Adrenal gland (tissue), 12 donors: ENCODE measurements around the gene ATP6V1C2. TPM values are rescaled to one million over a fixed set of nuclear protein-coding genes. Genes with fewer than 3 reads are reported as not detected.

Experiments used
- DNase-seq, 7 donors: peaks; one replicate each; pipeline ENCODE4 v3.0.0-alpha.2; 2019 to 2020
- H3K27ac ChIP-seq, 5 donors: fragments of 200-600 bp; sonication (generic) in 4 of 5; 1 replicate in 3 of 5; 2 replicates in 2 of 5; pipeline versions ENCODE4 v1.5.1 to v1.8.0; 2016 to 2020; ENCODE audit warnings: mild to moderate bottlenecking in 1 of 5
- H3K27me3 ChIP-seq: fragments of 200-600 bp; 2 replicates; pipeline ENCODE4 v1.8.0; 2021
- H3K36me3 ChIP-seq, 2 donors: fragments of 200-600 bp; replicated peaks in 1 of 2; 1 replicate in 1 of 2; 2 replicates in 1 of 2; pipeline versions ENCODE4 v1.5.1 to v1.8.0; 2018 to 2022
- H3K4me1 ChIP-seq, 2 donors: fragments of 200-600 bp; replicated peaks in 1 of 2; 1 replicate in 1 of 2; 2 replicates in 1 of 2; pipeline versions ENCODE4 v1.5.1 to v1.8.0; 2018 to 2021
- H3K4me3 ChIP-seq, 4 donors: fragments of 200-600 bp; sonication (generic) in 3 of 4; one replicate each; pipeline ENCODE4 v1.5.1; 2016 to 2018
- H3K9me3 ChIP-seq, 3 donors: fragments of 200-600 bp; sonication (generic) in 1 of 3; replicated peaks in 1 of 3; 1 replicate in 2 of 3; 2 replicates in 1 of 3; pipeline versions ENCODE4 v1.5.1 to v1.8.0; 2016 to 2021
- POLR2A ChIP-seq, 2 donors: fragments of 450-650 bp; IDR thresholded peaks; one replicate each; pipeline ENCODE4 v1.6.1; 2017; ENCODE audit warnings: antibody characterized with exemption in 2 of 2, mild to moderate bottlenecking in 2 of 2, moderate library complexity in 1 of 2
- WGBS, 4 donors: extraction: QIAGEN DNeasy Blood & Tissue Kit in 2 of 4; methylation state at CpG; one replicate each; pipeline versions ENCODE4 v1.1.5 to v1.1.7; 2013 to 2017; 5-methylcytosine and 5-hydroxymethylcytosine counted together
- intact Hi-C, 2 donors: fragments of 100-400 bp; cut with DNase I; formaldehyde crosslinking; loops; one replicate each; pipeline versions ENCODE4 v1.14.1 to v1.15.0; 2022 to 2023
- polyA plus RNA-seq, 3 donors: library from polyadenylated mRNA; stranded (reverse); fragments of 200-250 nt in 2 of 3; fragments of 350-450 nt in 1 of 3; fragmentation: Illumina TruSeq in 1 of 3; extraction: RNeasy Lipid Tissue Mini Kit (QIAGEN cat#74804) in 1 of 3; gene quantifications; one replicate each; pipeline ENCODE4 v1.2.3, GENCODE V29; 2013 to 2014
- total RNA-seq, 9 donors: library from RNA; depleted of rRNA in 4 of 9; stranded (reverse); fragments of >200 nt in 4 of 9; fragments of 120-200 nt in 1 of 9; fragmentation: NEBNext Ultra II Directional in 1 of 9; extraction: Animal tissue kit (Norgen Biotek cat#: 25700) in 1 of 9; gene quantifications; one replicate each; pipeline versions ENCODE4 v1.1.0 to v1.2.4, GENCODE V29; 2013 to 2023
- TF ChIP-seq, protein P1 (sequence below), 6 experiments: fragments of 450-650 bp in 4 of 6; fragments of 200-600 bp in 2 of 6; sonication (generic) in 1 of 6; IDR thresholded peaks; 1 replicate in 5 of 6; 2 replicates in 1 of 6; pipeline versions ENCODE4 v1.5.1 to v1.8.0; 2016 to 2021; ENCODE audit warnings: antibody characterized with exemption in 6 of 6, mild to moderate bottlenecking in 2 of 6, moderate library complexity in 1 of 6
- donor health status: healthy with polysubstance abuse.
- donor health status: Bipolar disorder and iron deficiency.
- donor health status: DM: yes; HTN: yes; CAD: no.
- donor health status: DM: no; HTN: no; CAD: no.
- donor health status: DM: no; HTN: no; CAD: no.
- donor health status: DM: yes; HTN: yes; CAD: no.

Gene ATP6V1C2
- total and polyA plus RNA-seq, 12 donors = 0.14 to 7.7 (median 0.94) TPM; not detected in 1

DNA sequence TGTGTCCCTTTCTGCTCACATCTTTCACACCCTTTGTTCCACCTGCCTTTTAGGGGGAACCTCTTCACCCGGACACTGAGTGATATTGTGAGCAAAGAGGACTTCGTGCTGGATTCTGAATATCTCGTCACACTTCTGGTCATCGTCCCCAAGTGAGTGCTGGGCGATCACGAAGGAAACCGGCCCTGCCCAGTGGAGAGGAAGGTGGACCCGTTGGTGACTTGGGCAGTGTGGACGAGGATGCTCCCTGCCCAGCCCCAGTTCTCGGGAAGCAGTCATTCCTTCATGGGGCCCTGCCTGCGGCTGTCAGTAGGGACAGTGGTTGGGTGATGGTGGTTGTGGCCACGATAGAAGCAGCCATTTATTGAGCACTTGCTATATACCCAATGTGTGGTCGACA is 50.4 kb downstream of the ATP6V1C2 start:
- TF ChIP-seq, protein P1, sequence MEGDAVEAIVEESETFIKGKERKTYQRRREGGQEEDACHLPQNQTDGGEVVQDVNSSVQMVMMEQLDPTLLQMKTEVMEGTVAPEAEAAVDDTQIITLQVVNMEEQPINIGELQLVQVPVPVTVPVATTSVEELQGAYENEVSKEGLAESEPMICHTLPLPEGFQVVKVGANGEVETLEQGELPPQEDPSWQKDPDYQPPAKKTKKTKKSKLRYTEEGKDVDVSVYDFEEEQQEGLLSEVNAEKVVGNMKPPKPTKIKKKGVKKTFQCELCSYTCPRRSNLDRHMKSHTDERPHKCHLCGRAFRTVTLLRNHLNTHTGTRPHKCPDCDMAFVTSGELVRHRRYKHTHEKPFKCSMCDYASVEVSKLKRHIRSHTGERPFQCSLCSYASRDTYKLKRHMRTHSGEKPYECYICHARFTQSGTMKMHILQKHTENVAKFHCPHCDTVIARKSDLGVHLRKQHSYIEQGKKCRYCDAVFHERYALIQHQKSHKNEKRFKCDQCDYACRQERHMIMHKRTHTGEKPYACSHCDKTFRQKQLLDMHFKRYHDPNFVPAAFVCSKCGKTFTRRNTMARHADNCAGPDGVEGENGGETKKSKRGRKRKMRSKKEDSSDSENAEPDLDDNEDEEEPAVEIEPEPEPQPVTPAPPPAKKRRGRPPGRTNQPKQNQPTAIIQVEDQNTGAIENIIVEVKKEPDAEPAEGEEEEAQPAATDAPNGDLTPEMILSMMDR (IDR thresholded peaks at IDR 0.05) = no peak
- TF ChIP-seq POLR2A (IDR thresholded peaks at IDR 0.05) = no peak
- DNase-seq = peak in 1 of 7 donors; percentile 5
- Histone ChIP-seq H3K27ac (no peak overlapping the region), H3K4me1 (peaks cover 5 to 11% of the 10 kb centered on the region in 2 donors), H3K27me3 (no peaks in the 10 kb centered on the region), H3K9me3 (no peaks in the 10 kb centered on the region), H3K4me3 (no peak overlapping the region), H3K36me3 (no peaks in the 10 kb centered on the region)
- 88 to 100% (median 90%) methylated on average over 5 to 13 of the region's 13 CpGs for WGBS, 4 donors
- intact Hi-C loops = no loop called here

DNA sequence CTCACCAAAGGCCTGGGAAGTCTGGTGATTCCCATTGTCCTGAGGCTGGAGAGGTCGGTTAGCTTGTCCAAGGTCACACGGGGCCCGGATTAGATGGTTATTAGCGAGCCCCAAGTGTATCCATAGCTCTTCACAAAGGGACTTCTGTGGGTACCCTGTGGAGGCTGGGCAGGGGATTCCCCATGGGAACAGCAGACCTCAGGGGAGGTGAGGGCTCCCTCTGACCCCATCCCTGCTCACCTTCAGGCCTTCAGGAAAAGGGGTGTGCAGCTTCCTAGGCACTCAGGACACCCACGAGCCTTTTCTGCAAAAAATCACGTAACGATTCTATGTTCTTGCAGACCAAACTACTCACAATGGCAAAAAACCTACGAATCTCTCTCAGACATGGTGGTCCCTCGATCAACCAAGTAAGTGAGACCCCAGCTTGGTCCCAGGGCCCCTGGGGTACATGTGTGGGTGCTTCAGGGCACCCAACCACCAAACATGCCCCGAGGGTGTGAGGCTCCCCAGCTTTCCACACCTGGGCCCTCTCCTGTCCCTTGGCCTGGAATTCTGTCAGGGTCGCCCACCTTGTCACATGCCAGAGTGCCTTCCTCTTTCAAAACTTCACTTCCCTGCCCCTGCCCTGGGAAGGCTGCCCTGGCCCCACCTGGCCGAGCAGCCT is 50.9 kb downstream of the ATP6V1C2 start:
- TF ChIP-seq POLR2A (IDR thresholded peaks at IDR 0.05) = no peak
- TF ChIP-seq, protein P1 (IDR thresholded peaks at IDR 0.05) = no peak
- H3K4me1 ChIP-seq = peaks cover 5 to 11% of the 10 kb centered on the region in 2 donors
- intact Hi-C loops = no loop called here
- no peaks in the 10 kb centered on the region for H3K27me3 ChIP-seq
- no peak for DNase-seq
- no peak overlapping the region for H3K4me3 ChIP-seq
- no peaks in the 10 kb centered on the region for H3K9me3 ChIP-seq
- WGBS, 4 donors = 79 to 90% (median 85%) methylated on average over 6 to 12 of the region's 12 CpGs
- peaks cover 0 to 3% of the 10 kb centered on the region in 2 donors for H3K36me3 ChIP-seq
- no peak overlapping the region for H3K27ac ChIP-seq

DNA sequence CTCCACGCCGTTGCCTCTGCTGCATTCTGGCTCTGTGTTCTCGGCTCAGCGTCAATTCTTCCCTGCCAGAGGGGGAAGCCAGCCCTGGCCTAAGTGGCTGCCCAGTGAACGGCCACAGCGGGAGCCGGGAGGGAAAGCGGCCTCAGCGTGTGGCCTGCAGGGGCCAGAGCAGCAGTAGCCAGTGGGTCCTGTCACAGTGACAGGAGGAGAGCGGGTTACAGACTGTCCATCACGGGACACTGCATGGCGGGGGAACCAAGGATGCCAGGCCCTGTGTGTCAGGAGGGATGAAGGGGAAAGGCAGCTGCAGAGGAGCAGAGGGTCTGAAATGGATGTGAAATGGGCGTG is 51.4 kb downstream of the ATP6V1C2 start:
- no peaks in the 10 kb centered on the region for H3K9me3 ChIP-seq
- peaks cover 0 to 8% of the 10 kb centered on the region in 2 donors for H3K36me3 ChIP-seq
- H3K27ac ChIP-seq = no peak overlapping the region
- H3K4me3 ChIP-seq = no peak overlapping the region
- DNase-seq = no peak
- H3K4me1 ChIP-seq = peaks cover 5 to 11% of the 10 kb centered on the region in 2 donors
- H3K27me3 ChIP-seq = no peaks in the 10 kb centered on the region
- TF ChIP-seq, protein P1 (IDR thresholded peaks at IDR 0.05) = no peak
- no peak for TF ChIP-seq POLR2A (IDR thresholded peaks at IDR 0.05)
- intact Hi-C loops = no loop called here
- 84 to 89% (median 86%) methylated on average over 12 to 13 of the region's 13 CpGs for WGBS, 4 donors

DNA sequence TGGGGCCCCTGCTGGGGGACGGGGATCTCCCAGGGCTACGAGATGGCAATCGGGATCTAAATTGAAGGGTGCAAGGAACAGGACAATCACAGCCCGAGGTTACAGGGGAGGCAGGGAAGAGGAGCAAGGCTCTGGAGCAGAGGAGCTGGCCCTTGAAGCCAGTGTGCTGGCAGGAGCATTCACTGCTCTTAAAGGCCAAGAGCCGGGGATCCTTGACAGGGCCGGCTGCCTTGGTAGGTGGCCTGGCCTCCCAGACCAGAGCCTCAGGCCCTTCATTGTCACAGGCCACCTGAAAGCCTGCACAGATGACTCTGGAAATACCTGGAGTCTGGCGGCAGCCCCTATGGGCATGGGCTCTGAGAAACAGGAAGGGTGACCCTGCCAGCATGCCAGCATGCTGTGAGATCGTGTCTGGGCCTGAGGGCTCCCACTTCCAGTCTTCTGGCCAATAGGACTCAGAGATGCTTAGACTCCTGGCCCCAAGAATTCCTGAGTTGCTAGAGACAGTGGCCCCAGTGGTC is 52.5 kb downstream of the ATP6V1C2 start:
- WGBS, 4 donors = 62 to 80% (median 66%) methylated on average over 4 to 8 of the region's 8 CpGs
- TF ChIP-seq, protein P1 (IDR thresholded peaks at IDR 0.05) = no peak
- TF ChIP-seq POLR2A (IDR thresholded peaks at IDR 0.05) = no peak
- Histone ChIP-seq H3K36me3 (peaks cover 0 to 16% of the 10 kb centered on the region in 2 donors), H3K9me3 (no peaks in the 10 kb centered on the region), H3K27ac (peak overlapping the region in 3 of 5 donors; percentile 8 to 64 (median 54)), H3K27me3 (no peaks in the 10 kb centered on the region), H3K4me3 (no peak overlapping the region), H3K4me1 (peaks cover 5 to 11% of the 10 kb centered on the region in 2 donors)
- DNase-seq = peak in 1 of 7 donors; percentile 72
- intact Hi-C loops = no loop called here
